Left ventricle myocardium inferior (tissue), 1 donor: ENCODE measurements around the gene PIK3IP1. TPM values are rescaled to one million over a fixed set of nuclear protein-coding genes. Genes with fewer than 3 reads are reported as not detected.

Experiments used
- DNase-seq: peaks from one replicate; pipeline ENCODE4 v3.0.0-alpha.2; 2020
- H3K27ac ChIP-seq: fragments of 200-600 bp; replicated peaks from 2 replicates; pipeline ENCODE4 v1.8.0; 2021
- H3K27me3 ChIP-seq: fragments of 200-600 bp; 2 replicates; pipeline ENCODE4 v1.8.0; 2021; ENCODE audit warnings: low read depth
- H3K36me3 ChIP-seq: fragments of 200-600 bp; 2 replicates; pipeline ENCODE4 v1.8.0; 2021
- H3K4me1 ChIP-seq: fragments of 200-600 bp; 2 replicates; pipeline ENCODE4 v1.8.0; 2021
- H3K4me3 ChIP-seq: fragments of 200-600 bp; 2 replicates; pipeline ENCODE4 v1.8.0; 2021; ENCODE audit warnings: mild to moderate bottlenecking, moderate library complexity
- H3K9me3 ChIP-seq: fragments of 200-600 bp; replicated peaks from 2 replicates; pipeline ENCODE4 v1.8.0; 2021
- CTCF ChIP-seq: fragments of 200-600 bp; IDR thresholded peaks from 2 replicates; pipeline ENCODE4 v1.8.0; 2021; ENCODE audit warnings: antibody characterized with exemption, mild to moderate bottlenecking, borderline replicate concordance
- intact Hi-C: fragments of 100-400 bp; cut with micrococcal nuclease; formaldehyde crosslinking; loops from one replicate; pipeline ENCODE4 v1.11.0; 2022
- total RNA-seq: library from RNA; stranded (reverse); fragmentation: NEBNext Ultra II Directional; extraction: Animal tissue kit (Norgen Biotek cat#: 25700); gene quantifications from one replicate; pipeline ENCODE4 v1.2.1, GENCODE V29; 2021
- donor health status: DM: no; HTN: yes; CAD: no; lungs with severe emphysema.

PIK3IP1 gene
- total RNA-seq, 1 donor from 2014 or later = 11.1 TPM

GRCh38 chr22:31286360-31287255, 5.7 kb downstream of the PIK3IP1 start:
- H3K4me1 ChIP-seq = peaks cover 76% of the 10 kb centered on the region
- no peak for DNase-seq
- intact Hi-C loops = no loop called here

GRCh38 chr22:31284281-31285155, 7.8 kb downstream of the PIK3IP1 start:
- H3K27ac ChIP-seq = peak overlapping the region; percentile 98

More at GRCh38 chr22:31286360-31287255, 5.7 kb downstream of the PIK3IP1 start:
- H3K9me3 ChIP-seq = no peaks in the 10 kb centered on the region
- H3K4me3 ChIP-seq = no peak overlapping the region
- H3K27me3 ChIP-seq = no peaks in the 10 kb centered on the region
- peak overlapping the region; percentile 98 for H3K27ac ChIP-seq
- H3K36me3 ChIP-seq = peaks cover 77% of the 10 kb centered on the region
- no peak for TF ChIP-seq CTCF

GRCh38 chr22:31282748-31283468, 9.4 kb downstream of the PIK3IP1 start:
- H3K9me3 ChIP-seq = no peaks in the 10 kb centered on the region
- no peak overlapping the region for H3K27ac ChIP-seq
- peaks cover 93% of the 10 kb centered on the region for H3K36me3 ChIP-seq
- intact Hi-C loops = no loop called here
- no peak for DNase-seq
- peaks cover 42% of the 10 kb centered on the region for H3K4me1 ChIP-seq
- TF ChIP-seq CTCF = no peak
- no peaks in the 10 kb centered on the region for H3K27me3 ChIP-seq
- H3K4me3 ChIP-seq = no peak overlapping the region

More at GRCh38 chr22:31284281-31285155, 7.8 kb downstream of the PIK3IP1 start:
- Histone ChIP-seq H3K4me1 (peaks cover 58% of the 10 kb centered on the region), H3K9me3 (no peaks in the 10 kb centered on the region), H3K27me3 (no peaks in the 10 kb centered on the region), H3K36me3 (peaks cover 95% of the 10 kb centered on the region), H3K4me3 (no peak overlapping the region)
- no peak for DNase-seq
- TF ChIP-seq CTCF = no peak
- intact Hi-C loops = no loop called here

- TF ChIP-seq CTCF = no peak
- Histone ChIP-seq H3K9me3 (no peaks in the 10 kb centered on the region), H3K4me1 (peaks cover 30% of the 10 kb centered on the region), H3K27ac (peak overlapping the region; percentile 45), H3K4me3 (no peak overlapping the region), H3K36me3 (peaks cover 90% of the 10 kb centered on the region), H3K27me3 (no peaks in the 10 kb centered on the region)
- no peak for DNase-seq
- intact Hi-C loops = no loop called here
Measured at GRCh38 chr22:31281733-31282132, 10.6 kb downstream of the PIK3IP1 start.
